WERI-Rb-1 (cell line): ENCODE measurements around the gene NUDCD2.
"Not testable (repeated sequence)": the region's sequence is repeated elsewhere in the genome, so short reads cannot be mapped to it uniquely, and the experiment has no call there.

Experiments used
- DNase-seq: peaks from one replicate; pipeline ENCODE4 v3.0.0-alpha.2; 2020
- H3K27ac ChIP-seq: fragments of 250-450 bp; sonication (Bioruptor Pico); 2 replicates; pipeline ENCODE4 v1.5.1; 2020; ENCODE audit warnings: mild to moderate bottlenecking, moderate library complexity
- H3K27me3 ChIP-seq: fragments of 250-450 bp; sonication (Bioruptor Pico); 2 replicates; pipeline ENCODE4 v1.5.1; 2021; ENCODE audit warnings: mild to moderate bottlenecking, low read depth, moderate library complexity; ENCODE audit not compliant: insufficient read depth, severe bottlenecking
- H3K36me3 ChIP-seq: fragments of 250-450 bp; sonication (Bioruptor Pico); 2 replicates; pipeline ENCODE4 v1.5.1; 2020; ENCODE audit warnings: mild to moderate bottlenecking, moderate library complexity
- H3K4me3 ChIP-seq: 2 replicates; pipeline ENCODE4 v1.5.1; 2011; ENCODE audit warnings: low read depth, mild to moderate bottlenecking, control low read depth, low read length
- H3K9me3 ChIP-seq: fragments of 250-450 bp; sonication (Bioruptor Pico); 2 replicates; pipeline ENCODE4 v1.5.1; 2021; ENCODE audit warnings: mild to moderate bottlenecking, moderate library complexity; ENCODE audit not compliant: severe bottlenecking
- TF ChIP-seq, protein P1 (sequence below): IDR thresholded peaks from 2 replicates; pipeline ENCODE4 v1.5.1; 2011; ENCODE audit warnings: low read depth, mild to moderate bottlenecking, control low read depth, inconsistent platforms, low read length

Gene NUDCD2

GRCh38 chr5:163401271-163401670 is 58.6 kb downstream of the NUDCD2 start:
- DNase-seq, result no peak
- no peaks in the 10 kb centered on the region for H3K9me3 ChIP-seq
- no peaks in the 10 kb centered on the region for H3K36me3 ChIP-seq
- TF ChIP-seq, protein P1, sequence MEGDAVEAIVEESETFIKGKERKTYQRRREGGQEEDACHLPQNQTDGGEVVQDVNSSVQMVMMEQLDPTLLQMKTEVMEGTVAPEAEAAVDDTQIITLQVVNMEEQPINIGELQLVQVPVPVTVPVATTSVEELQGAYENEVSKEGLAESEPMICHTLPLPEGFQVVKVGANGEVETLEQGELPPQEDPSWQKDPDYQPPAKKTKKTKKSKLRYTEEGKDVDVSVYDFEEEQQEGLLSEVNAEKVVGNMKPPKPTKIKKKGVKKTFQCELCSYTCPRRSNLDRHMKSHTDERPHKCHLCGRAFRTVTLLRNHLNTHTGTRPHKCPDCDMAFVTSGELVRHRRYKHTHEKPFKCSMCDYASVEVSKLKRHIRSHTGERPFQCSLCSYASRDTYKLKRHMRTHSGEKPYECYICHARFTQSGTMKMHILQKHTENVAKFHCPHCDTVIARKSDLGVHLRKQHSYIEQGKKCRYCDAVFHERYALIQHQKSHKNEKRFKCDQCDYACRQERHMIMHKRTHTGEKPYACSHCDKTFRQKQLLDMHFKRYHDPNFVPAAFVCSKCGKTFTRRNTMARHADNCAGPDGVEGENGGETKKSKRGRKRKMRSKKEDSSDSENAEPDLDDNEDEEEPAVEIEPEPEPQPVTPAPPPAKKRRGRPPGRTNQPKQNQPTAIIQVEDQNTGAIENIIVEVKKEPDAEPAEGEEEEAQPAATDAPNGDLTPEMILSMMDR, result no peak
- H3K27me3 ChIP-seq, result peaks cover 54% of the 10 kb centered on the region
- H3K27ac ChIP-seq, result no peak overlapping the region
- no peak overlapping the region for H3K4me3 ChIP-seq

GRCh38 chr5:163399923-163400322 is 60.0 kb downstream of the NUDCD2 start:
- TF ChIP-seq, protein P1, result no peak
- no peaks in the 10 kb centered on the region for H3K36me3 ChIP-seq
- H3K27me3 ChIP-seq, result peaks cover 60% of the 10 kb centered on the region
- no peak overlapping the region for H3K4me3 ChIP-seq
- DNase-seq, result no peak
- no peak overlapping the region for H3K27ac ChIP-seq
- no peaks in the 10 kb centered on the region for H3K9me3 ChIP-seq

GRCh38 chr5:163397354-163397753 is 62.5 kb downstream of the NUDCD2 start:
- peaks cover 49% of the 10 kb centered on the region for H3K27me3 ChIP-seq
- TF ChIP-seq, protein P1, result no peak
- no peak overlapping the region for H3K4me3 ChIP-seq
- H3K36me3 ChIP-seq, result no peaks in the 10 kb centered on the region
- DNase-seq, result no peak
- no peak overlapping the region for H3K27ac ChIP-seq
- no peaks in the 10 kb centered on the region for H3K9me3 ChIP-seq

DNA sequence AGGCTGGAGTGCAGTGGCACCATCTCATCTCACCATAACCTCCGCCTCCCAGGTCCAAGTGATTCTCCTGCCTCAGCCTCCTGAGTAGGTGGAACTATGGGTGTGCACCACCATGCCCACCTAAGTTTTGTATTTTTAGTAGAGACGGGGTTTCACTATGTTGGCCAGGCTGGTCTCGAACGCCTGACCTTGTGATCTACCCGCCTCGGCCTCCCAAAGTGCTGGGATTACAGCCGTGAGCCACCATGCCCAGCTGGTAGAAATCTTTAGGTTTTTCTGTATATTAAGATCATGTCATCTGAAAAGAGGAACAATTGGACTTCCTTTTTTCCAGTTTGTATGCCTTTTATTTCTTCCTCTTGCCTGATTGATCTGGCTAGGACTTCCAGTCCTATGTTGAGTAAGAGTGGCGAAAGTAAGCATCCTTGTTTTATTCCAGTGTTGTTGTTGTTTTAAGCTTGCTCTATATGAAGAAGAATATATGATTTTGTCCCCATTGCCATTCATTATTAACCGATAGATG is 63.0 kb downstream of the NUDCD2 start:
- DNase-seq, H3K4me3 ChIP-seq, H3K9me3 ChIP-seq, H3K27ac ChIP-seq, H3K36me3 ChIP-seq: not testable (repeated sequence)
- H3K27me3 ChIP-seq, result peaks cover 47% of the 10 kb centered on the region
